Central memory CD8-positive, alpha-beta T cell (primary cell): ENCODE measurements around the gene SLC17A2.

Experiments
- ATAC-seq: fragments of 150-1000 bp; cut with Tn5 transposase; replicated peaks from 2 replicates; pipeline ENCODE4 v1.10.0; 2022; ENCODE audit warnings: mild to moderate bottlenecking, moderate FRiP score, moderate number of reproducible peaks; ENCODE audit not compliant: poor library complexity, severe bottlenecking; ENCODE audit errors: extremely low read depth
- DNase-seq, 2 donors: peaks; one replicate each; pipeline ENCODE4 v3.0.0; 2021; ENCODE audit warnings: low spot score in 2 of 2
- H3K27ac Mint-ChIP-seq: one replicate; pipeline ENCODE4 v1.8.0; 2022; ENCODE audit warnings: low read depth, mild to moderate bottlenecking, moderate library complexity, mixed read lengths
- H3K27me3 Mint-ChIP-seq: one replicate; pipeline ENCODE4 v1.8.0; 2022; ENCODE audit warnings: mixed read lengths
- H3K36me3 Mint-ChIP-seq: one replicate; pipeline ENCODE4 v1.8.0; 2022; ENCODE audit warnings: mild to moderate bottlenecking, moderate library complexity, mixed read lengths; ENCODE audit not compliant: insufficient read depth
- H3K4me1 Mint-ChIP-seq: one replicate; pipeline ENCODE4 v1.8.0; 2022; ENCODE audit warnings: mixed read lengths
- H3K4me3 Mint-ChIP-seq: one replicate; pipeline ENCODE4 v1.8.0; 2022; ENCODE audit warnings: mild to moderate bottlenecking, moderate library complexity, mixed read lengths
- H3K9me3 Mint-ChIP-seq: one replicate; pipeline ENCODE4 v1.8.0; 2022; ENCODE audit warnings: mixed read lengths

The SLC17A2 gene

DNA sequence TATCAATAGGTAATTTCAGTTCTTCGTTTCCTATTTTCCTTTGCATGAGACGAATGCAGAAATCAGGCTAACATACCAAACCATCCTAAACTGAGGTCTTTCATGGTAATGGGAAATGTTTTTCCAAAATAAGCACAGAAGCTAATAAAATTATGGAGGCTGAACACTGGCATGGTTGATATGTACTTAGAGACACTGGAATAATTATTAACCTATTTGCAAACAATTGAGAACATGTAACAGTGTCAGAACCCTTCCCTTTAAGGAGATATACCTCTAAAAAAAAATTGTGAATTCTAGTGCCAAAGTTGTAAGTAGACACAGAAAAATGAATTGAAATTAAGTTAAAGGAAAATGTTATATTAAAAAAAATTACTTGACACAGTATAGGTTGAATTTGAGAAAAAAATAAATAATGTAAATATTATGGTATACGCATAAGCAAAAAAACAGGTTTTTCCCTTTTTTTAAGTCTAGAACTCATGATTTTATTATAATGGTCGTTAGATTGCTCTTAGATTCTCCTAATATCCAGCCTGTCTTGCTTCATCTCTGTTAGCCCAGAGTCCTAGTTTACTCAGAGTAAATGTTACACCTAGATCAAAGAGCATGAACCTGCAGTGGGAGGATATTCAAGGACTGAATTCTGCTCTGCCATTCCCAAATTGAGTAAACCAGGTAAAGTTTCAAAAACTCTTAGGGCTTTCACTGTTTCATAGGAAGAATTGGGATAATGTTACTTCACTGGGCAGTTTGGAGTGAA, 1.7 kb downstream of the SLC17A2 start:
- peaks cover 29% of the 10 kb centered on the region for H3K27me3 Mint-ChIP-seq
- ATAC-seq, result no peak

DNA sequence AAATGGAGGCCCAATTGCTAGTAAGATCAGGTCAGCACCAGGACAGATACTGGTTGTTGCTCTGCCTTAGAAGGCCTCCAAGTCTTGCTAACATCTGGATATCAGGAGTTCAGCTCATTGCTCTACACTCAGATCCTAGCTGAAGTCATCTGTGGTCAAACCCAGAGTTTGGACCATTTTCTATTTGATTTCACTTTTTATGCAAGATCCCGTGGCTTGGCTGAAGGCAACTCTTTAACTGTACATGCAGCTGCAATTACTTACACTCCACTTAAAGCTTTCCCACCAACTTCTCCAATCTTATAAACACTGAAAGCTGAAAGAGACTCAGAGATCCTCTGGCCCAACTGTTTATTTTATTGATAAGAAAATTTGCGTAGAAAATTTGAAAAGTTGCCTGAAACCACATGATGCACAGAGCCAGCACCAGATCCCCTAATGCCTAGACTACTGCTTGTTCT, 2.7 kb downstream of the SLC17A2 start:
- no peak for DNase-seq
- Mint-ChIP-seq H3K27me3 (peaks cover 27% of the 10 kb centered on the region), H3K9me3 (no peaks in the 10 kb centered on the region), H3K4me3 (no peak overlapping the region), H3K36me3 (no peaks in the 10 kb centered on the region), H3K27ac (no peak overlapping the region), H3K4me1 (no peaks in the 10 kb centered on the region)
- ATAC-seq, result no peak

More for the DNA sequence above, 1.7 kb downstream of the SLC17A2 start:
- H3K9me3 Mint-ChIP-seq, result no peaks in the 10 kb centered on the region
- no peak overlapping the region for H3K27ac Mint-ChIP-seq
- no peaks in the 10 kb centered on the region for H3K4me1 Mint-ChIP-seq
- no peak overlapping the region for H3K4me3 Mint-ChIP-seq
- DNase-seq, result no peak
- H3K36me3 Mint-ChIP-seq, result no peaks in the 10 kb centered on the region

DNA sequence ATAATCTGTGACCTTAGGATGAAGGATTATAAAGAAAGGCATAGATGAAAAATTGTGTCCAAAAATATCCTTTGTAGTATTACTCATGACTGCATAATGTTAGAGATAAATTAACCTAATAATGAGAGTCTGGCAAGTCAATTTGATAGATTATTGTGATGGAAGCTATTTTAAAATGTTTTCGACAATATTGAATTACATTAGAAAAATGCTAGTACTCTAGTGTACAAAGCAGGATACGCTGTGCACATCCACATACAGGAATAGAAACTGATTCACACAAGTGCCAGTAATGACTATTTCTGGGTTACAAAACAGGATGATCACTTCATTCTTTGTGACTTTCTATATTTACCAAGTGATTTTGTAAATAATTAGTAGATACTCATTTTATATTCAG, 3.3 kb downstream of the SLC17A2 start:
- Mint-ChIP-seq H3K27me3 (peaks cover 22% of the 10 kb centered on the region), H3K36me3 (no peaks in the 10 kb centered on the region), H3K4me3 (no peak overlapping the region), H3K4me1 (no peaks in the 10 kb centered on the region), H3K27ac (no peak overlapping the region), H3K9me3 (no peaks in the 10 kb centered on the region)
- no peak for ATAC-seq
- DNase-seq, result no peak

DNA sequence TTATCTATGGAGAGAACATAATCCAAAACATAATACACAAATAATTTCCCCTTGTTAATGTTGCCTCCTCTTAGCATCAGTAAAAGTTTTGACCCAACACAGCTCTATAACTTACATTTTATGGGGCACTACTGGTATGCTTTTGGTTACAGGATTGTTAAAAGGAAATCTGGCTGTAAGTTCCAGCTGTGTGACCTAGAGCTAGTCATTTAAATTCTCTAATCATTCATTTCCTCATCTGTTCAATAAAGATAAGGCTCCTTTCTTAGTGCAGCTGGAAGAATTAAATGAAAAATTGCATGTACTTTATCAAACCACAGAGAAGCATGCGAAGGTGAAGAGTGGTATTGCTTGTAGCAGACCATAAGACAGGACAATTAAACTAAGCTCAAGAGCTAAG, 4.6 kb downstream of the SLC17A2 start:
- no peak for ATAC-seq
- no peak overlapping the region for H3K27ac Mint-ChIP-seq

DNA sequence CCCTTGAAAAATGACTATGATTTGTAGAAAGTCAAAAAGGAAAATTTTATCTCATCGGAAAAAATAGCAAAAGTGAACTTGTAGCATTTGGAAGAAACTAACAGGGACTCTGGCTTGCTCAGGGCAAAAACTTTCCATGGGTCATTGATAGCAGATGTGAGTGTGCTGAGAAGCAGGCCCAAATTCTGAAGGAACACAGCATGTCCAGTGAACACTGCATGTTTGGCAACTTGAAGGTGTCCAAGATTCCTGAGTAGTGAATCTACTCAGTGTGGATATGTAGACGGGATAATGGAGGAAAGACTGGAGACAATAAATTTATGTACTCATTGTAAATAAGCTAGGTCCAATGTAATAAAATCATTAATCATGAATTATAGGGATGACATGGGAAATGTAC, 8.2 kb downstream of the SLC17A2 start:
- Mint-ChIP-seq H3K27me3 (peaks cover 10% of the 10 kb centered on the region), H3K9me3 (no peaks in the 10 kb centered on the region), H3K27ac (no peak overlapping the region), H3K4me3 (no peak overlapping the region), H3K36me3 (no peaks in the 10 kb centered on the region), H3K4me1 (no peaks in the 10 kb centered on the region)
- ATAC-seq (no peak), DNase-seq (no peak)

More for the DNA sequence above, 4.6 kb downstream of the SLC17A2 start:
- no peaks in the 10 kb centered on the region for H3K4me1 Mint-ChIP-seq
- H3K4me3 Mint-ChIP-seq, result no peak overlapping the region
- H3K27me3 Mint-ChIP-seq, result peaks cover 9% of the 10 kb centered on the region
- H3K36me3 Mint-ChIP-seq, result no peaks in the 10 kb centered on the region
- no peaks in the 10 kb centered on the region for H3K9me3 Mint-ChIP-seq
- no peak for DNase-seq

DNA sequence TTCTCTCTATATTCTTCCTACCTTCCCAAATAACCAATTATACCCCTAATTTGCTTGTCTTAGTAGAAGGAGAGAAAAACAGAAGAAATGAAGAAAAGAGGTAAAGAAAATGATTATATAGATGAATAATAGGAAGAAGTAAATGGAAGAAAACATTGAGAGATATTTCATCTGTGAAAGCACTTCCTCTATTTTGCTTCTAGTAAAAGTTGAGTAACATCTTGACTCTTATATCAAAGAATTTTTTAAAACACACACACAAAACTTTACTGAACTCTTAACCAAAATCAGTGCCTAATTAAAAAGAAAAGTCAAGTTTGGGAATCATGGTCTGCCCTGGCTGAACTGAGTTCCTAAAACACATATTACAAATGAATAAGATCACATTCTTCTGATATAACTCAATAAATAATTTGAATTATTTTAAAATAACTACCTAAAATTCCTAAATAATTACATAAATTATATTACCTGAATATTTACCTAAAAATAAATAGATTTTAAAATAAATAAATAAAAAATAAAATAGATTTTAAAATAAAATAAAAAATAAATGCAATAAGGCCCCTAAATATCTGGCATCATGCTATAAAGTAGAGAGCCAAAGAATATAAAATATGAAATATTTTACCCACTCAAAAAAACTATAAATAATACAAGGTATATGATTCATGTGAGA, 8.8 kb downstream of the SLC17A2 start:
- peaks cover 10% of the 10 kb centered on the region for H3K27me3 Mint-ChIP-seq
- H3K4me1 Mint-ChIP-seq, result no peaks in the 10 kb centered on the region
- DNase-seq, result no peak
- no peak overlapping the region for H3K27ac Mint-ChIP-seq
- no peak for ATAC-seq
- H3K9me3 Mint-ChIP-seq, result no peaks in the 10 kb centered on the region
- H3K4me3 Mint-ChIP-seq, result no peak overlapping the region
- no peaks in the 10 kb centered on the region for H3K36me3 Mint-ChIP-seq

DNA sequence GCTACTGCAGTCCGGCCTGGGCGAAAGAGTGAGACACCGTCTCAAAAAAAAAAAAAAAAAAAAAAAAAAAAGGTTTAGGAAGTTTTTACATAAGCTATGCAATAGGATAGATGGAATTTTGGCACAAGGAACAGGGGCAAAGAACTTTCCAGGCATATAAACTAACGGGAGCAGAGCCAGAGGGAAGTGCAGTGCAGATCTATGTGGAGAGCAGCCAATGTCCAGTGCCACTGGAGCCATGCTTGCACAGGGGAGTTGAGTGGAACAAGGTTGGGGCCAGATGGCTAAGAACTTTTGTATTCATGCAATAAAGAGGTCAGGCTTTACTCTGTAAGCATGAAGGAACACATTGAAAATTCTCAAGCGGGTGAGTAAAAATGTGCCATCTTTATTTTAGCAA, 10.8 kb downstream of the SLC17A2 start:
- no peaks in the 10 kb centered on the region for H3K9me3 Mint-ChIP-seq

DNA sequence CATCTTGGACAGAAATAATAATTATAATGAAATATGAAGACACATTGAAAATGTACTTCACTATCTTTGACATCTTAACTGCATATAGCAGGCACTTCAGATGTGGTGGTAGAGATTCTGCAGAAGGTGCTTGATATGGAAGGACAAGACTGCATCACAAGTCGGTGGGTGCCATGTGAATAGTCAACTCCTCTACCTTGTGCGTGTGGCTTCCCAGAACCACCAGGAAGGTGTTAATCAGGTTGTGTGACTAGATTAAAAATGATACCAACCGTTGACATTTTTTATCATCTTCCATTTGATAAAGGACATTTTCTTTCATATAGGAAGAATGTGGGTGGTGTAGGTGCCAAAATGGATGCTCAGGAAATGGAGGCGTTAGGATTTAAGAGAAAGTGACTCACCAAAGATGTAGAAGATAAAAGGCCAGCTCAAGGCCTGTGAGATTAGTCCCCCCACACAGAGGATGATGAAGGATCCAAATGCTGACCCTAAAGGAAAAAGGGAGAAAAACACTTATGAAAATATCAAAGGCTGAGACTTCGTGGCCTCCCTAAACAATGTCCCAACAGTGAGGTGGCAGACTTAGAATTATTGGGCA, 12.3 kb downstream of the SLC17A2 start:
- ATAC-seq (no peak), DNase-seq (no peak)
- no peak overlapping the region for H3K4me3 Mint-ChIP-seq
- peaks cover 21% of the 10 kb centered on the region for H3K27me3 Mint-ChIP-seq
- no peaks in the 10 kb centered on the region for H3K9me3 Mint-ChIP-seq
- no peaks in the 10 kb centered on the region for H3K4me1 Mint-ChIP-seq
- no peak overlapping the region for H3K27ac Mint-ChIP-seq
- no peaks in the 10 kb centered on the region for H3K36me3 Mint-ChIP-seq

More for the DNA sequence above, 10.8 kb downstream of the SLC17A2 start:
- H3K36me3 Mint-ChIP-seq, result no peaks in the 10 kb centered on the region
- ATAC-seq (no peak), DNase-seq (no peak)
- no peaks in the 10 kb centered on the region for H3K4me1 Mint-ChIP-seq
- H3K27me3 Mint-ChIP-seq, result peaks cover 18% of the 10 kb centered on the region
- H3K27ac Mint-ChIP-seq, result no peak overlapping the region
- H3K4me3 Mint-ChIP-seq, result no peak overlapping the region

DNA sequence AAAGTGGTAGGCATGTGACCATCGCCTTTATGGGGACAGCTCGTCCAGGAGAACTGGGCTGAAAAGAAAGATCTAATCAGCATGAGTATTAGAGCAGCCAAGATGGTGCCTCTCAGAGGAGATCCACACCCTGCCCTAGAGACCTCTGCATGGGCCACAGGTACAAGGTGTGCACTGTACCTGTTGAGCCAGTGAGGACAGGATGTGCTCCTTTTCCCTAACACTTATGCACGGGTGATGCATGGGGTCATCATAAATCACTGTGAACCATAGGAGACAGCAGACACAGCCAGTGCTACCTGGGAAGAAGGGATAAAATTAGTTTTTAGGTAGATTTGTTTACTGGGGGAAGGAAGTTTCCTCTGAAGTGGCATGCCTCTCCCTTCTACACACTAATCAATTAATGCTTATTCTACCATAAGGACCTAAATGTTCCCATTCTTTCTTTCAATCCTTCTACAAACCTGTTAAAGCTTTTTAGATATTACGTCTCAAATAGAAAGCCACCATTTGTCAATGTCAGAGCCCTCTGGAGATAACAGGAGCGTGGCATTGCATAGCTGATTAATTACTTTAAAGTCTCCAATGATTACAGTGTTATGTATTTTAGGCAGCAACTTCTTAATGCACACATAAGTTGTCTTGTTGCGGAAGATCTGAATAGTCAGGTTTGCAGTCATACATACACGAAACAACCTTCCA, 13.6 kb downstream of the SLC17A2 start:
- Mint-ChIP-seq H3K4me1 (no peaks in the 10 kb centered on the region), H3K4me3 (no peak overlapping the region)

DNA sequence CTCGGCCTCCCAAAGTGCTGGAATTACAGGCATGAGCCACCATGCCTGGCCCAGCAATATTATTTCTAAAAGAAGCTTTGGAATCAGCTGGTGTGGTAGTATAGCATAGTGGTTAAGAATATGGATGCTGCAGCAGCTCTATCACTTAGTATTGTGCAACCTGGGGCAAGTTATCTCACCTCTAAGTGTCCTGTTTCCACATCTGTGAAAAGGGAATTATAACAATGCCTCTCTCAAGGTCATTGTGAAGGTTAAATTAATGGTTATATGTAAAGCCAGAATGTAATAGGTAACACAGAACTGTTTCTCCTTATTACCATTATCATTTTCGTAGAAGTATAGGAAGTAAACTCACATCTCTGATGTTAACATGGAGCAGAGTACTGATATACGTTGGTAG, 14.2 kb downstream of the SLC17A2 start:
- H3K4me3 Mint-ChIP-seq, result no peak overlapping the region
- H3K36me3 Mint-ChIP-seq, result no peaks in the 10 kb centered on the region
- DNase-seq (no peak), ATAC-seq (no peak)
- no peak overlapping the region for H3K27ac Mint-ChIP-seq
- no peaks in the 10 kb centered on the region for H3K4me1 Mint-ChIP-seq
- H3K27me3 Mint-ChIP-seq, result peaks cover 29% of the 10 kb centered on the region
- H3K9me3 Mint-ChIP-seq, result no peaks in the 10 kb centered on the region

More for the DNA sequence above, 13.6 kb downstream of the SLC17A2 start:
- DNase-seq (no peak), ATAC-seq (no peak)
- no peaks in the 10 kb centered on the region for H3K36me3 Mint-ChIP-seq
- H3K27ac Mint-ChIP-seq, result no peak overlapping the region
- H3K9me3 Mint-ChIP-seq, result no peaks in the 10 kb centered on the region
- peaks cover 29% of the 10 kb centered on the region for H3K27me3 Mint-ChIP-seq

DNA sequence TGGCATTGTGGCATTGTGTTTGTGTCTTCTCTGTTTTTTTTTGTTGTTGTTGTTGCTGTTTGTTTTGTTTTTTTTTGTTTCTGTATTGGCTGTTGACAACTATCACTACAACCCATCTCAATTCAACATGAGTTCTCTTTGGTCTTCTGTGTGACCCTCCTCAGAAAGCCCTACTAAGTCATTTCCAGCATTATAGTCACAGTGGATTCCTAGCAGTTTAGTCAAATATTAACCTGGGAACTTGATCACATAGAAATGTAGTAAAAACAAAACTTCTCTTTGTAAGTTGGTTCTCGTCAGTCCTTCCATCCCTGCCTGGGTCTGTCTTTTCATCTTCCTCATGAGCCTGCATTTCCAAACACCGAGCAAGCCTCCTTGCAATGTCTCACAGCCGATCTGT, 16.8 kb downstream of the SLC17A2 start:
- DNase-seq, result no peak
- H3K36me3 Mint-ChIP-seq, result no peaks in the 10 kb centered on the region
- H3K4me3 Mint-ChIP-seq, result no peak overlapping the region
- H3K27ac Mint-ChIP-seq, result no peak overlapping the region
- no peaks in the 10 kb centered on the region for H3K4me1 Mint-ChIP-seq
- H3K27me3 Mint-ChIP-seq, result peaks cover 29% of the 10 kb centered on the region
- no peak for ATAC-seq
- H3K9me3 Mint-ChIP-seq, result no peaks in the 10 kb centered on the region

DNA sequence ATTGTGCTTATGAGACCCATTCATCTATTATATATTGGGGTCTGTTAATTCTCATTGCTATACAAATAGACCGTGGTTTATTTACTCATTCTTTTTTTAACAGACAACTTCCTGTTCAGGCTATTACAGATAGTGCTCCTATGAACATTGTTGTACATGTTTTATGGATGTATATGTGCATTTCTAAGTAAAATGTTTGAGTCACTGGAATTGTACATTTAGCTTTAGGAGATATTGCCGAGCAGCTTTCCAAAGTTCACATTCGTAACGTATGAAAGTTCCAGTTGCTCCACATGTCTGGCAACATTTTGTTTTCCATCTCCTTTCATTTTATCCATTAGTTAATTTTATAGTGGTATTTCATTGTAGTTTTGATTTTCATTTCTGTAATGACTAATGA, 19.1 kb downstream of the SLC17A2 start:
- H3K9me3 Mint-ChIP-seq, result no peaks in the 10 kb centered on the region
- H3K27me3 Mint-ChIP-seq, result peaks cover 36% of the 10 kb centered on the region
- no peak overlapping the region for H3K4me3 Mint-ChIP-seq
- DNase-seq (no peak), ATAC-seq (no peak)
- peaks cover under 1% of the 10 kb centered on the region for H3K36me3 Mint-ChIP-seq
- H3K27ac Mint-ChIP-seq, result no peak overlapping the region
- H3K4me1 Mint-ChIP-seq, result no peaks in the 10 kb centered on the region
